Caki2 (cell line): ENCODE measurements around the gene SLAMF8. TPM values are rescaled to one million over a fixed set of nuclear protein-coding genes. Genes with fewer than 3 reads are reported as not detected.

Experiments used
- DNase-seq: peaks from one replicate; pipeline ENCODE4 v3.0.0-alpha.2; 2015; ENCODE audit warnings: low read depth
- in situ Hi-C: cut with HindIII; loops from 2 replicates; pipeline ENCODE4 v1.10.0; 2016; ENCODE audit warnings: low sequenced_read_pairs, low pct_unique_long_range_greater_than_20kb, mixed read lengths
- total RNA-seq: library from RNA; depleted of rRNA; stranded (reverse); fragments of >200 nt; shearing (Covaris generic); gene quantifications from 2 replicates; pipeline ENCODE4 v1.2.3, GENCODE V29; 2014; ENCODE audit warnings: low replicate concordance

Gene SLAMF8
- total RNA-seq, 1 experiment from 2014 or later = not detected

GRCh38 chr1:159860456-159860855 lies 33.8 kb downstream of the SLAMF8 start:
- in situ Hi-C loops = no loop called here
- DNase-seq = no peak

GRCh38 chr1:159861218-159861617 lies 34.5 kb downstream of the SLAMF8 start:
- DNase-seq = no peak
- in situ Hi-C loops = no loop called here

- DNase-seq = no peak
- in situ Hi-C loops = no loop called here
Measured at GRCh38 chr1:159862031-159862430, 35.4 kb downstream of the SLAMF8 start.

GRCh38 chr1:159862557-159862956 lies 35.9 kb downstream of the SLAMF8 start, which contains the start of gene VSIG8:
TSS of gene VSIG8 (minus strand) at chr1:159862657. CDS start at chr1:159862521, 136 bp downstream.
- no peak for DNase-seq

GRCh38 chr1:159864262-159864661 lies 37.6 kb downstream of the SLAMF8 start:
- in situ Hi-C loops = no loop called here

More at GRCh38 chr1:159862557-159862956, 35.9 kb downstream of the SLAMF8 start, which contains the start of gene VSIG8:
- in situ Hi-C loops = no loop called here

GRCh38 chr1:159866066-159866465 lies 39.4 kb downstream of the SLAMF8 start:
- DNase-seq = no peak
- in situ Hi-C loops = no loop called here

More at GRCh38 chr1:159864262-159864661, 37.6 kb downstream of the SLAMF8 start:
- no peak for DNase-seq

- DNase-seq = no peak
- in situ Hi-C loops = no loop called here
Measured at GRCh38 chr1:159866905-159867663, 40.4 kb downstream of the SLAMF8 start.

- in situ Hi-C loops = no loop called here
- peak; percentile 73 for DNase-seq
Measured at GRCh38 chr1:159867664-159868026, 41.0 kb downstream of the SLAMF8 start.

- DNase-seq = no peak
- in situ Hi-C loops = no loop called here
Measured at GRCh38 chr1:159868766-159869165, 42.1 kb downstream of the SLAMF8 start.

- in situ Hi-C loops = no loop called here
- peak; percentile 36 for DNase-seq
Measured at GRCh38 chr1:159869173-159869572, 42.5 kb downstream of the SLAMF8 start.

- DNase-seq = no peak
- in situ Hi-C loops = no loop called here
Measured at GRCh38 chr1:159869607-159870006, 42.9 kb downstream of the SLAMF8 start.

GRCh38 chr1:159870704-159871103 lies 44.0 kb downstream of the SLAMF8 start:
- no peak for DNase-seq
- in situ Hi-C loops = no loop called here

- no peak for DNase-seq
- in situ Hi-C loops = no loop called here
Measured at GRCh38 chr1:159872891-159873290, 46.2 kb downstream of the SLAMF8 start.

GRCh38 chr1:159873530-159874143 lies 47.0 kb downstream of the SLAMF8 start:
- in situ Hi-C loops = no loop called here
- no peak for DNase-seq

GRCh38 chr1:159877695-159878444 lies 51.2 kb downstream of the SLAMF8 start:
- in situ Hi-C loops = loop anchor here (25.0 kb wide), 1 partner anchor 91 kb away; the partner anchor contains the start of gene DUSP23
- DNase-seq = no peak

GRCh38 chr1:159879136-159879535 lies 52.5 kb downstream of the SLAMF8 start:
- no peak for DNase-seq
- in situ Hi-C loops = loop anchor here (25.0 kb wide), 1 partner anchor 92 kb away; the partner anchor contains the start of gene DUSP23

- peak; percentile 52 for DNase-seq
- in situ Hi-C loops = loop anchor here (25.0 kb wide), 1 partner anchor 93 kb away; the partner anchor contains the start of gene DUSP23
Measured at GRCh38 chr1:159879977-159880376, 53.3 kb downstream of the SLAMF8 start.

GRCh38 chr1:159880430-159880829 lies 53.8 kb downstream of the SLAMF8 start:
- in situ Hi-C loops = loop anchor here (25.0 kb wide), 1 partner anchor 93 kb away; the partner anchor contains the start of gene DUSP23
- no peak for DNase-seq
